Lower lobe of right lung (tissue), 2 donors: ENCODE results near the gene SCIN. TPM values are rescaled to one million over a fixed set of nuclear protein-coding genes. Genes with fewer than 3 reads are reported as not detected.
"Not testable (repeated sequence)": the region's sequence is repeated elsewhere in the genome, so short reads cannot be mapped to it uniquely, and the experiment has no call there.

Source experiments
- ATAC-seq, 2 donors: fragments of 200-7000 bp; cut with Tn5 transposase; one replicate each; pipeline ENCODE4 v1.9.1; 2020 to 2022; ENCODE audit warnings: mild to moderate bottlenecking in 2 of 2, moderate library complexity in 2 of 2
- DNase-seq: peaks from one replicate; pipeline ENCODE4 v3.0.0-alpha.2; 2020
- H3K27ac ChIP-seq: fragments of 200-600 bp; one replicate; pipeline ENCODE4 v1.8.0; 2022
- H3K27me3 ChIP-seq: fragments of 200-600 bp; one replicate; pipeline ENCODE4 v1.8.0; 2022; ENCODE audit warnings: low read depth
- H3K36me3 ChIP-seq: fragments of 200-600 bp; one replicate; pipeline ENCODE4 v1.8.0; 2022; ENCODE audit warnings: mild to moderate bottlenecking
- H3K4me1 ChIP-seq: fragments of 200-600 bp; one replicate; pipeline ENCODE4 v1.8.0; 2022
- H3K4me3 ChIP-seq: fragments of 200-600 bp; one replicate; pipeline ENCODE4 v1.8.0; 2022; ENCODE audit warnings: mild to moderate bottlenecking
- H3K9me3 ChIP-seq: fragments of 200-600 bp; one replicate; pipeline ENCODE4 v1.8.0; 2022
- intact Hi-C: fragments of 100-400 bp; cut with DNase I; formaldehyde crosslinking; loops from one replicate; pipeline ENCODE4 v1.11.0; 2022
- total RNA-seq: library from RNA; stranded (reverse); fragmentation: NEBNext Ultra II Directional; extraction: Animal tissue kit (Norgen Biotek cat#: 25700); gene quantifications from one replicate; pipeline ENCODE4 v1.2.1, GENCODE V29; 2021
- TF ChIP-seq, protein P1 (sequence below): fragments of 200-600 bp; IDR thresholded peaks from one replicate; pipeline ENCODE4 v1.8.0; 2022; ENCODE audit warnings: antibody characterized with exemption, mild to moderate bottlenecking
- donor health status: DM: no; HTN: yes; CAD: no; lungs with severe emphysema.

SCIN gene
- total RNA-seq, 1 donor from 2014 or later, result 21.1 TPM

DNA sequence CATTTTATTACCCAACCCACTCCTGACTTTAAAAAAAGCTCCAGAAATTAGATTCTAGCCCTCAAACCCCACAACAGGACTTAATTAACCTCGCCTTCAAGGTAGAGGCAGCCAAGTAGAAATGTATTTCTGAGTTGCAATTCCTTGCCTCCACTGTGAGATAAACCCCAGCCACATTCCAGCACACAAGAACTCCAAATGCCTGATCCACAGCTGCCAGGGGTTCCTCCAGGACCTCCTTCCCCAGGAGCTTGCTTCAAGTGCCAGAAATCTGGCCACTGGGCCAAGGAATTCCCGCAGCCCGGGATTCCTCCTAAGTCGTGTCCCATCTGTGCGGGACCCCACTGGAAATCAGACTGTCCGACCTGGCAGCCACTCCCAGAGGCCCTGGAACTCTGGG is 91.1 kb downstream of the SCIN start:
- no peaks in the 10 kb centered on the region for H3K4me1 ChIP-seq
- DNase-seq (no peak), ATAC-seq (no peak)
- H3K9me3 ChIP-seq, result no peaks in the 10 kb centered on the region
- intact Hi-C loops, result no loop called here
- TF ChIP-seq, protein P1, sequence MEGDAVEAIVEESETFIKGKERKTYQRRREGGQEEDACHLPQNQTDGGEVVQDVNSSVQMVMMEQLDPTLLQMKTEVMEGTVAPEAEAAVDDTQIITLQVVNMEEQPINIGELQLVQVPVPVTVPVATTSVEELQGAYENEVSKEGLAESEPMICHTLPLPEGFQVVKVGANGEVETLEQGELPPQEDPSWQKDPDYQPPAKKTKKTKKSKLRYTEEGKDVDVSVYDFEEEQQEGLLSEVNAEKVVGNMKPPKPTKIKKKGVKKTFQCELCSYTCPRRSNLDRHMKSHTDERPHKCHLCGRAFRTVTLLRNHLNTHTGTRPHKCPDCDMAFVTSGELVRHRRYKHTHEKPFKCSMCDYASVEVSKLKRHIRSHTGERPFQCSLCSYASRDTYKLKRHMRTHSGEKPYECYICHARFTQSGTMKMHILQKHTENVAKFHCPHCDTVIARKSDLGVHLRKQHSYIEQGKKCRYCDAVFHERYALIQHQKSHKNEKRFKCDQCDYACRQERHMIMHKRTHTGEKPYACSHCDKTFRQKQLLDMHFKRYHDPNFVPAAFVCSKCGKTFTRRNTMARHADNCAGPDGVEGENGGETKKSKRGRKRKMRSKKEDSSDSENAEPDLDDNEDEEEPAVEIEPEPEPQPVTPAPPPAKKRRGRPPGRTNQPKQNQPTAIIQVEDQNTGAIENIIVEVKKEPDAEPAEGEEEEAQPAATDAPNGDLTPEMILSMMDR, result no peak
- H3K27ac ChIP-seq, result no peak overlapping the region
- no peaks in the 10 kb centered on the region for H3K27me3 ChIP-seq
- no peaks in the 10 kb centered on the region for H3K36me3 ChIP-seq
- H3K4me3 ChIP-seq, result no peak overlapping the region

DNA sequence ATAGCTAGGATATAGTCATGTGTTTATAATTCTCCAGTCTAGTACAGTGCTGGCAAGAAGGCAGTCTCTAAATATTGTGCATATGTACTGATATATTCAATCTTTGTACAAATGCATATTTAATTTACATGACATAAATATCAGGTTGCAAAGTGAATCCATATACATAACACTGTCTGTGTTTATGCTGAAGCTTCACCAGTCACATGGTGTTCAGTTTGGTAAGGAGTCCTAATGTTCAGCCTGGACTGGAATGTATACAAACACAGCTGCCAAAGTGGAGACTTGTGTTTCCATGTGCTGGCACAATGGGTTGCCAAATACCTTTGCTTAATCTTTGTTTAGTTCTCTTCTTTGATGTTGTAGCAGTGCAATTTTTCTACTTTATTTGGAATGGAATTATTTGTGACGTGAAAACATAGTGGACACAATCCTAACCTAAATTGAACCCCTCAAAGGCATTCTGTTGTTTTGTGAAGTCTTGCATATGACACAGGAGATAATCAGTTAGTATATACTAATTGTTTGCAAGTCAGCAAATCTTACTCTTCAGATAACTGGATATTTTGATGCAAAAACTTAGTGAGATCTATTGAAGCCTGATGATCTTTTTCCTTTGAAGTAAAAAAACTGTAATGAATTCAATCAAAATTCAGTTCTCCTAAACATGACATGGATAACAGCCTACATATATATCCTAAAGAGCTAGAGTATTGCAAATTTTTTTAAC is 99.6 kb downstream of the SCIN start:
- H3K4me1 ChIP-seq, result peaks cover 9% of the 10 kb centered on the region
- TF ChIP-seq, protein P1, result no peak
- H3K9me3 ChIP-seq, result no peaks in the 10 kb centered on the region
- H3K27me3 ChIP-seq, result no peaks in the 10 kb centered on the region
- no peaks in the 10 kb centered on the region for H3K36me3 ChIP-seq
- ATAC-seq (peak; percentile 45 to 54), DNase-seq (no peak)
- no peak overlapping the region for H3K27ac ChIP-seq
- no peak overlapping the region for H3K4me3 ChIP-seq
- intact Hi-C loops, result no loop called here

DNA sequence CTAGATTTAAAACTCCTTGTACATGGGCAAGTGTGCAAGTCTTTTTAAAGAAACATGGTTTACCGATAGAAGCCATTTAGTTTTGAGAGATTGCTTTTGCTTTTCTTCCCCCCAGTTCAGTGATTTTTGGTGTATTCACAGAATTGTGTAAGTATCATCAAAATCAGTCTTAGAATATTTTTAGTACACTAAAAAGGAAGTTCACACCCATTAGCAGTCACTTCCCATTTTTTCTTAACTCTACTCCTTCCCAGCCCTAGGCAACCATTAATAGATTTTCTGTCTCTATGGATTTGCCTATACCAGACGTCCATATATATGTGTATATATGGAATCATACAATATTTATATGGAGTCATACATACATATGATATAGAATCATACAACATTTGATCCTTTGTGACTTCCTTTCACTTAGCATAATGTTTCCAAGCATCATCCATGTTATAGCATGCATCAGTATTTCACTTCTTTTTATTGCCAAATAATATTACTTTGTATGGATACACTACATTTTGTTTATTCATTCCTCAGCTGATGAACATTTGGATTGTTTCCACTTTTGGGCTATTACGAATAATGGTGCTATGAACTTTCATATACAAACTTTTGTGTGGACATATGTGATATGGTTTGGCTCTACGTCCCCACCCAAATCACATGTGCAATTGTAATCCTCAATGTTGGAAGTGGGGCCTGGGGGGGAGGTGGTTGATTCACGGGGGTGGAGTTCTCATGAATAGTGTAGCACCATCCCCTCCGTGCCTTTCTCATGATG is 100.4 kb downstream of the SCIN start:
- no peak overlapping the region for H3K27ac ChIP-seq
- ATAC-seq, result peak in 1 of 2 donors; percentile 59
- H3K27me3 ChIP-seq, result no peaks in the 10 kb centered on the region
- H3K4me1 ChIP-seq, result peaks cover 9% of the 10 kb centered on the region
- peaks cover 3% of the 10 kb centered on the region for H3K9me3 ChIP-seq
- H3K4me3 ChIP-seq, result no peak overlapping the region
- TF ChIP-seq, protein P1, result no peak
- DNase-seq, result no peak
- H3K36me3 ChIP-seq, result no peaks in the 10 kb centered on the region
- intact Hi-C loops, result no loop called here

DNA sequence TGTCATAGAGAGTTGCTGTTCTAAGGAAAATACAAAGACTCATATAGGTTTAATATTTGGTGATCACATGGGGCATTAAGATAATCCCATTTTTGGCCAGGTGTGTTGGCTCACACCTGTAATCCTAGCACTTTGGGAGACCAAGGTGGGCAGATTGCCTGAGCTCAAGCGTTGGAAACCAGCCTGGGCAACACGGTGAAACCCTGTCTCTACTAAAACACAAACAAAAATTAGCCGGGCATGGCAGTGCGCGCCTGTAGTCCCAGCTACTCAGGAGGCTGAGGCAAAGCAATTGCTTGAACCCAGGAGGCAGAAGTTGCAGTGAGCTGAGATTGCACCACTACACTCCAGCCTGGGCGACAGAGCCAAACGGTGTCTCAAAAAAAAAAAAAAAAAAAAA is 102.9 kb downstream of the SCIN start:
- H3K4me3 ChIP-seq, H3K4me1 ChIP-seq, H3K9me3 ChIP-seq, H3K27me3 ChIP-seq, H3K27ac ChIP-seq, intact Hi-C loops, DNase-seq, ATAC-seq, H3K36me3 ChIP-seq: not testable (repeated sequence)

DNA sequence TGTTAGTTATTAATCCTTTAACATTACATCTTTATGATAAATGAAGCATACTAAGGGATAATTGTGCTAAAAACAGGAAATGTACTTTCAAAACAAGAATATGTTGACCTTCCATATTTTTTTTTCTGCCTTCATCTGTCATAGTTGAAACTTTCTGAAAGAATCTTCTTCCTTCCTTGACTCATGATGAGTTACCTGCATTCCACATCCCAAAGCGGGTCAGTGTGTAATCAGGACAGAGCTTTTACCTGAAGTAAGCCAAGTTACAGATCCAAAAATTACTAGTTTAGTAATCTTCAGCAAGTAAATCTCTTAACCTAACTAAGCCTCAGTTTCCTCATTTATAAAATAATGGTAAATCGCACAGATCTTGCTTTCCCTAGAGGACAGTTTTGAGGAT is 103.5 kb downstream of the SCIN start:
- DNase-seq (no peak), ATAC-seq (no peak)
- H3K27ac ChIP-seq, result no peak overlapping the region
- intact Hi-C loops, result no loop called here
- H3K4me1 ChIP-seq, result peaks cover 9% of the 10 kb centered on the region
- H3K36me3 ChIP-seq, result no peaks in the 10 kb centered on the region
- H3K27me3 ChIP-seq, result no peaks in the 10 kb centered on the region
- TF ChIP-seq, protein P1, result no peak
- no peak overlapping the region for H3K4me3 ChIP-seq
- H3K9me3 ChIP-seq, result peaks cover 3% of the 10 kb centered on the region

DNA sequence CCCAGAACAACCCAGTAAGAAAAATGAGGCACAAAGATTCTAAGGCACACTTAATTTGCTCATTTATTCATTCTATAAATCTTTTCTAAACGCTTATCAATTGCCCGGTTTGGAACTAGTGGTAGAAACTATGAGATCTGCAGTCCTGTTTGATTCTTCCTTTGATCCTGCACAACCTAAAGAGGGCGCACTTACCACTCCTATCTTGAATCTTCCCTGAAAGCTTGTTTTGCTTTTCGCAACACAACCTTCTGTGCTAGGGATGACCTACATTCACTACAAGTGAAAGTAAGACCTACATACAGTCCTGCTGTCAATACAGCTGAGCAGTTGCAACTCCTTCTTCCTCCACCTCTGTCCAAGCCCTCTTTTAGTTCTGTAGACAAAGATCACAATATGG is 104.3 kb downstream of the SCIN start:
- ATAC-seq (peak; percentile 81), DNase-seq (no peak)
- no peak overlapping the region for H3K27ac ChIP-seq
- H3K36me3 ChIP-seq, result no peaks in the 10 kb centered on the region
- peaks cover 3% of the 10 kb centered on the region for H3K9me3 ChIP-seq
- no peak overlapping the region for H3K4me3 ChIP-seq
- TF ChIP-seq, protein P1, result peak; percentile 52
- intact Hi-C loops, result no loop called here
- no peaks in the 10 kb centered on the region for H3K27me3 ChIP-seq
- peaks cover 8% of the 10 kb centered on the region for H3K4me1 ChIP-seq
